PFSK-1 (cell line): ENCODE data around the gene GRK2.

Source experiments
- FOXP2 ChIP-seq: optimal IDR thresholded peaks from 2 replicates; pipeline ENCODE3; 2011; ENCODE audit warnings: borderline replicate concordance, control low read depth, inconsistent platforms; ENCODE audit not compliant: insufficient read depth; ENCODE audit errors: extremely low read length, extremely low read depth
- POLR2AphosphoS5 ChIP-seq: IDR thresholded peaks from 2 replicates; pipeline ENCODE4 v1.6.1; 2012; ENCODE audit warnings: low read depth, mild to moderate bottlenecking, control low read depth, low read length, moderate library complexity
- REST ChIP-seq, 2 experiments: IDR thresholded peaks; 2 replicates each; pipeline versions ENCODE4 v1.6.1 to v1.8.0; 2011 to 2012; ENCODE audit warnings: low read depth in 2 of 2, low read length in 2 of 2, control low read depth in 1 of 2, inconsistent platforms in 1 of 2, mild to moderate bottlenecking in 1 of 2, moderate library complexity in 1 of 2; ENCODE audit not compliant: insufficient read depth in 1 of 2
- SIN3A ChIP-seq: IDR thresholded peaks from 2 replicates; pipeline ENCODE4 v1.6.1; 2012; ENCODE audit warnings: mild to moderate bottlenecking, low read length, moderate library complexity, borderline replicate concordance; ENCODE audit not compliant: insufficient read depth
- TAF1 ChIP-seq: IDR thresholded peaks from 2 replicates; pipeline ENCODE4 v1.6.1; 2012; ENCODE audit warnings: low read length, control low read depth, borderline replicate concordance; ENCODE audit not compliant: insufficient read depth

Gene GRK2

GRCh38 chr11:67233584-67234190 is 32.6 kb upstream of the GRK2 start:
- TF ChIP-seq FOXP2 = no peak
- no peak for TF ChIP-seq TAF1
- TF ChIP-seq POLR2AphosphoS5 = no peak
- TF ChIP-seq REST (IDR thresholded peaks at IDR 0.05; ENCODE audit: insufficient read depth in 1 of 2, low read depth in 2 of 2, low read length in 2 of 2) = no peak
- TF ChIP-seq SIN3A = no peak

GRCh38 chr11:67237574-67237973 is 28.7 kb upstream of the GRK2 start:
- TF ChIP-seq SIN3A = no peak
- no peak for TF ChIP-seq TAF1
- no peak for TF ChIP-seq FOXP2
- no peak for TF ChIP-seq POLR2AphosphoS5
- no peak for TF ChIP-seq REST (IDR thresholded peaks at IDR 0.05; ENCODE audit: insufficient read depth in 1 of 2, low read depth in 2 of 2, low read length in 2 of 2)

- TF ChIP-seq POLR2AphosphoS5 (no peak), TAF1 (no peak), SIN3A (no peak), FOXP2 (no peak), REST (IDR thresholded peaks at IDR 0.05; ENCODE audit: insufficient read depth in 1 of 2, low read depth in 2 of 2, low read length in 2 of 2) (no peak)
These were observed 27.1 kb upstream of the GRK2 start for GRCh38 chr11:67238894-67239782.

- TF ChIP-seq TAF1 = peak; percentile 100
- peak; percentile 73 to 83 for TF ChIP-seq REST (IDR thresholded peaks at IDR 0.05; ENCODE audit: insufficient read depth in 1 of 2, low read depth in 2 of 2, low read length in 2 of 2)
- peak; percentile 95 for TF ChIP-seq FOXP2
- peak; percentile 97 for TF ChIP-seq SIN3A
- peak; percentile 99 for TF ChIP-seq POLR2AphosphoS5
These were observed 26.3 kb upstream of the GRK2 start for GRCh38 chr11:67239783-67240575.
